Lower leg skin (tissue), 4 donors: ENCODE data around the gene FAM50B. TPM values are rescaled to one million over a fixed set of nuclear protein-coding genes. Genes with fewer than 3 reads are reported as not detected.
A peak's percentile ranks its signal among the peaks of the same experiment; 100 is the strongest.

Experiments
- DNase-seq, 2 donors: peaks; one replicate each; pipeline ENCODE4 v3.0.0-alpha.2; 2019; ENCODE audit warnings: low spot score in 2 of 2
- H3K4me3 ChIP-seq: fragments of 200-600 bp; sonication (generic); 2 replicates; pipeline ENCODE4 v1.5.1; 2017; ENCODE audit warnings: mild to moderate bottlenecking, low read depth; ENCODE audit not compliant: poor library complexity, severe bottlenecking
- CTCF ChIP-seq, 3 donors: fragments of 450-650 bp; IDR thresholded peaks; one replicate each; pipeline ENCODE4 v1.5.1; 2016; ENCODE audit warnings: antibody characterized with exemption in 3 of 3, mild to moderate bottlenecking in 3 of 3, moderate library complexity in 2 of 3
- POLR2A ChIP-seq, 2 donors: fragments of 450-650 bp; IDR thresholded peaks; one replicate each; pipeline ENCODE4 v1.6.1; 2016 to 2017; ENCODE audit warnings: antibody characterized with exemption in 2 of 2, mild to moderate bottlenecking in 1 of 2, moderate library complexity in 1 of 2
- WGBS, 2 donors: methylation state at CpG; one replicate each; pipeline ENCODE4 v1.1.5; 2018; 5-methylcytosine and 5-hydroxymethylcytosine counted together
- intact Hi-C: fragments of 100-400 bp; cut with DNase I; formaldehyde crosslinking; loops from one replicate; pipeline ENCODE4 v1.15.0; 2023; ENCODE audit warnings: low total_unique reads
- total RNA-seq, 4 donors: library from RNA; depleted of rRNA; stranded (reverse); fragments of >200 nt; gene quantifications; one replicate each; pipeline ENCODE4 v1.1.0, GENCODE V29; 2016

The FAM50B gene
- total RNA-seq, 4 donors from 2014 or later: 11.4 to 16.1 (median 13.9) TPM

GRCh38 chr6:3871515-3871914 is 22.3 kb downstream of the FAM50B start:
- no peak overlapping the region for H3K4me3 ChIP-seq
- TF ChIP-seq POLR2A (IDR thresholded peaks at IDR 0.05) (no peak), CTCF (IDR thresholded peaks at IDR 0.05) (no peak)
- 83 to 89% methylated on average over 4 of the region's 4 CpGs for WGBS, 2 donors
- intact Hi-C loops: no loop called here
- peak in 1 of 2 donors; percentile 26 for DNase-seq

- WGBS, 2 donors: 79 to 85% methylated on average over 8 of the region's 8 CpGs
- intact Hi-C loops: no loop called here
- no peak overlapping the region for H3K4me3 ChIP-seq
- peak in 1 of 2 donors; percentile 67 for DNase-seq
- TF ChIP-seq CTCF (IDR thresholded peaks at IDR 0.05) (no peak), POLR2A (IDR thresholded peaks at IDR 0.05) (no peak)
Measured at GRCh38 chr6:3871939-3872338, 22.8 kb downstream of the FAM50B start.

- DNase-seq: no peak
- intact Hi-C loops: no loop called here
- WGBS, 2 donors: 44 to 69% methylated on average over 12 of the region's 12 CpGs
- no peak overlapping the region for H3K4me3 ChIP-seq
- TF ChIP-seq CTCF (IDR thresholded peaks at IDR 0.05) (no peak), POLR2A (IDR thresholded peaks at IDR 0.05) (no peak)
Measured at GRCh38 chr6:3872370-3872854, 23.2 kb downstream of the FAM50B start.

DNA sequence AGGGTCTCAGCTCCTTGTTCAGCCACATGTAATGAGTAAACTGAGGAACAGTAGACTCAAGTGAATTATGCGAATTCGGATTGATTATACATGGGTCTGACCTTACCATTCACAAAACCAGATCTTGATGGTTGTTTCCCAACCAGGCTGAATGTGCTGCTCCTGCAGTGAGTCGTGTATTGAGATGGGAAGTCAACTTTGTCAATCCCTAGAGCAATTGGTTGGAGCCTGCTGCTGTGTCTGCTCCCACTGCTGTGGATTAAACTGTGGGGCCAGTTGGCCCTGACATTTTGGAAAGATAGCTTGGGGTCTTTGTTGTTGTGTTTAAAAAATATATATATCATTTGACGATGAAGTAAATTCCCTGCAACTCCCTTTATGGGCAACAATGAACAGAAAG is 23.9 kb downstream of the FAM50B start:
- TF ChIP-seq POLR2A (IDR thresholded peaks at IDR 0.05): no peak
- no peak for TF ChIP-seq CTCF (IDR thresholded peaks at IDR 0.05)
- 94% methylated on average over 4 of the region's 4 CpGs for WGBS, 2 donors
- H3K4me3 ChIP-seq: no peak overlapping the region
- intact Hi-C loops: no loop called here
- DNase-seq: peak in 1 of 2 donors; percentile 69

GRCh38 chr6:3874069-3874468 is 24.9 kb downstream of the FAM50B start:
- TF ChIP-seq POLR2A (IDR thresholded peaks at IDR 0.05): no peak
- no peak for TF ChIP-seq CTCF (IDR thresholded peaks at IDR 0.05)
- intact Hi-C loops: no loop called here
- H3K4me3 ChIP-seq: no peak overlapping the region
- 87 to 92% methylated on average over 4 of the region's 4 CpGs for WGBS, 2 donors
- peak in 1 of 2 donors; percentile 85 for DNase-seq

- intact Hi-C loops: no loop called here
- whole genome bisulfite sequencing, 2 donors: 78 to 81% methylated on average over 5 of the region's 5 CpGs
- no peak for TF ChIP-seq POLR2A (IDR thresholded peaks at IDR 0.05)
- TF ChIP-seq CTCF (IDR thresholded peaks at IDR 0.05): no peak
Measured at GRCh38 chr6:3875486-3875885, 26.3 kb downstream of the FAM50B start.

More at GRCh38 chr6:3875486-3875885, 26.3 kb downstream of the FAM50B start:
- DNase-seq: no peak
- no peak overlapping the region for H3K4me3 ChIP-seq
